Heart left ventricle (tissue), 13 donors: Measurements from ENCODE around the gene MTUS2.

ENCODE experiments used
- POLR2A ChIP-seq, 2 donors: fragments of 450-650 bp; IDR thresholded peaks; one replicate each; pipeline ENCODE4 v1.6.1; 2017; ENCODE audit warnings: antibody characterized with exemption in 2 of 2, mild to moderate bottlenecking in 2 of 2, moderate library complexity in 2 of 2
- TF ChIP-seq, protein P1 (sequence below), 12 donors: fragments of 200-600 bp; sonication (generic) in 4 of 12; IDR thresholded peaks; one replicate each; pipeline versions ENCODE4 v1.5.0 to v1.8.0; 2018 to 2022; ENCODE audit warnings: antibody characterized with exemption in 12 of 12, mild to moderate bottlenecking in 5 of 12
- donor health status: ischemic (EF 13 %, LVEDD 7.1; RV severe dilation, severe dysfunction).
- donor health status: DM: no; HTN: yes; CAD: no.
- donor health status: DM: no; HTN: no; CAD: no.
- donor health status: ischemic (EF 25% LVEDD 6.9; RV normal size, moderate dysfunction).
- donor health status: ischemic (EF 25% LVEDD 5.7; RV mildly dilated, moderate dysfunction).
- donor health status: ischemic (EF 35%, LVEDD 5.7; RV mildly dilated, moderate dysfunction).
- donor health status: nonischemic (EF 11% LVEDD 7.7; RV severe dilation, severe dysfunction).
- donor health status: DM: yes; HTN: yes; CAD: no.
- donor health status: PGD.
- donor health status: ischemic (EF 29% LVEDD 5.4; RV normal size, mild dysfunction).
- donor health status: nonischemic (EF 23%, LVEDD 6.1; RV moderate dilation, normal function).

DNA sequence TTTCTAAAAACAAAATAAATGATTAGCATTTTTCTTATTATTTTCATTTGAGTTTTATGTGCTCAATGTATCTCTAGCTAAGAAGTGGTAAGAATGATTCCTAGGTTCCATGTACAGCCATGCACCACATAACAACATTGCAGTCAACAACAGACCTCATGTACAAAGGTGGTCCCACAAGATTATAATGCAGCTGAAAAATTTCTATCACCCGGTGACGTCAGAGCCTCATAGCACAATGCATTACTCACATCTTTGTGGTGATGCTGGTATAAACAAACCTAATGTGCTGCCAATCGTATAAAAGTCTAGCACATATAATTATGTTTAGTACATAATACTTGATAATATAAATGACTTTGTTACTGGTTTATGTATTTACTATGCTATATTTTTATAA lies 654.9 kb downstream of the MTUS2 start:
- TF ChIP-seq, protein P1, sequence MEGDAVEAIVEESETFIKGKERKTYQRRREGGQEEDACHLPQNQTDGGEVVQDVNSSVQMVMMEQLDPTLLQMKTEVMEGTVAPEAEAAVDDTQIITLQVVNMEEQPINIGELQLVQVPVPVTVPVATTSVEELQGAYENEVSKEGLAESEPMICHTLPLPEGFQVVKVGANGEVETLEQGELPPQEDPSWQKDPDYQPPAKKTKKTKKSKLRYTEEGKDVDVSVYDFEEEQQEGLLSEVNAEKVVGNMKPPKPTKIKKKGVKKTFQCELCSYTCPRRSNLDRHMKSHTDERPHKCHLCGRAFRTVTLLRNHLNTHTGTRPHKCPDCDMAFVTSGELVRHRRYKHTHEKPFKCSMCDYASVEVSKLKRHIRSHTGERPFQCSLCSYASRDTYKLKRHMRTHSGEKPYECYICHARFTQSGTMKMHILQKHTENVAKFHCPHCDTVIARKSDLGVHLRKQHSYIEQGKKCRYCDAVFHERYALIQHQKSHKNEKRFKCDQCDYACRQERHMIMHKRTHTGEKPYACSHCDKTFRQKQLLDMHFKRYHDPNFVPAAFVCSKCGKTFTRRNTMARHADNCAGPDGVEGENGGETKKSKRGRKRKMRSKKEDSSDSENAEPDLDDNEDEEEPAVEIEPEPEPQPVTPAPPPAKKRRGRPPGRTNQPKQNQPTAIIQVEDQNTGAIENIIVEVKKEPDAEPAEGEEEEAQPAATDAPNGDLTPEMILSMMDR (IDR thresholded peaks at IDR 0.05) = no peak
- no peak for TF ChIP-seq POLR2A (IDR thresholded peaks at IDR 0.05)
